Thyroid gland (tissue), 4 donors: ENCODE results near the gene SPDYE16. TPM values are rescaled to one million over a fixed set of nuclear protein-coding genes. Genes with fewer than 3 reads are reported as not detected.
"Not testable (repeated sequence)": the region's sequence is repeated elsewhere in the genome, so short reads cannot be mapped to it uniquely, and the experiment has no call there.

Source experiments
- DNase-seq, 2 donors: peaks; one replicate each; pipeline ENCODE4 v3.0.0-alpha.2; 2019
- H3K27ac ChIP-seq, 3 donors: fragments of 200-600 bp; sonication (generic); 1 replicate in 2 of 3; 2 replicates in 1 of 3; pipeline ENCODE4 v1.5.1; 2016 to 2019; ENCODE audit warnings: mild to moderate bottlenecking in 1 of 3, moderate library complexity in 1 of 3
- H3K27me3 ChIP-seq: fragments of 200-600 bp; sonication (generic); one replicate; pipeline ENCODE4 v1.5.1; 2019
- H3K36me3 ChIP-seq, 2 donors: fragments of 200-600 bp; sonication (generic); one replicate each; pipeline ENCODE4 v1.5.1; 2016 to 2019
- H3K4me1 ChIP-seq, 2 donors: fragments of 200-600 bp; sonication (generic); one replicate each; pipeline ENCODE4 v1.5.1; 2017 to 2019
- H3K4me3 ChIP-seq, 3 donors: fragments of 200-600 bp; sonication (generic); replicated peaks in 1 of 3; 1 replicate in 2 of 3; 2 replicates in 1 of 3; pipeline ENCODE4 v1.5.1; 2016; ENCODE audit warnings: mild to moderate bottlenecking in 1 of 3
- H3K9me3 ChIP-seq: fragments of 200-600 bp; sonication (generic); one replicate; pipeline ENCODE4 v1.5.1; 2017
- POLR2A ChIP-seq, 2 donors: fragments of 450-650 bp; IDR thresholded peaks; one replicate each; pipeline ENCODE4 v1.6.1; 2017; ENCODE audit warnings: antibody characterized with exemption in 2 of 2, mild to moderate bottlenecking in 2 of 2, moderate library complexity in 1 of 2
- WGBS, 2 donors: methylation state at CpG; one replicate each; pipeline ENCODE4 v1.1.5; 2017; 5-methylcytosine and 5-hydroxymethylcytosine counted together
- intact Hi-C: fragments of 100-400 bp; cut with DNase I; formaldehyde crosslinking; loops from one replicate; pipeline ENCODE4 v1.15.1; 2023
- total RNA-seq, 4 donors: library from RNA; depleted of rRNA; stranded (reverse); fragments of >200 nt; gene quantifications; one replicate each; pipeline ENCODE4 v1.2.3, GENCODE V29; 2016
- TF ChIP-seq, protein P1 (sequence below), 6 experiments: fragments of 200-600 bp in 3 of 6; fragments of 450-650 bp in 3 of 6; sonication (generic) in 3 of 6; IDR thresholded peaks; one replicate each; pipeline ENCODE4 v1.5.1; 2016 to 2019; ENCODE audit warnings: antibody characterized with exemption in 6 of 6, mild to moderate bottlenecking in 2 of 6, inconsistent platforms in 1 of 6, moderate library complexity in 1 of 6

The SPDYE16 gene
- total RNA-seq, 4 donors from 2014 or later, result 0.29 to 0.33 TPM; not detected in 2

DNA sequence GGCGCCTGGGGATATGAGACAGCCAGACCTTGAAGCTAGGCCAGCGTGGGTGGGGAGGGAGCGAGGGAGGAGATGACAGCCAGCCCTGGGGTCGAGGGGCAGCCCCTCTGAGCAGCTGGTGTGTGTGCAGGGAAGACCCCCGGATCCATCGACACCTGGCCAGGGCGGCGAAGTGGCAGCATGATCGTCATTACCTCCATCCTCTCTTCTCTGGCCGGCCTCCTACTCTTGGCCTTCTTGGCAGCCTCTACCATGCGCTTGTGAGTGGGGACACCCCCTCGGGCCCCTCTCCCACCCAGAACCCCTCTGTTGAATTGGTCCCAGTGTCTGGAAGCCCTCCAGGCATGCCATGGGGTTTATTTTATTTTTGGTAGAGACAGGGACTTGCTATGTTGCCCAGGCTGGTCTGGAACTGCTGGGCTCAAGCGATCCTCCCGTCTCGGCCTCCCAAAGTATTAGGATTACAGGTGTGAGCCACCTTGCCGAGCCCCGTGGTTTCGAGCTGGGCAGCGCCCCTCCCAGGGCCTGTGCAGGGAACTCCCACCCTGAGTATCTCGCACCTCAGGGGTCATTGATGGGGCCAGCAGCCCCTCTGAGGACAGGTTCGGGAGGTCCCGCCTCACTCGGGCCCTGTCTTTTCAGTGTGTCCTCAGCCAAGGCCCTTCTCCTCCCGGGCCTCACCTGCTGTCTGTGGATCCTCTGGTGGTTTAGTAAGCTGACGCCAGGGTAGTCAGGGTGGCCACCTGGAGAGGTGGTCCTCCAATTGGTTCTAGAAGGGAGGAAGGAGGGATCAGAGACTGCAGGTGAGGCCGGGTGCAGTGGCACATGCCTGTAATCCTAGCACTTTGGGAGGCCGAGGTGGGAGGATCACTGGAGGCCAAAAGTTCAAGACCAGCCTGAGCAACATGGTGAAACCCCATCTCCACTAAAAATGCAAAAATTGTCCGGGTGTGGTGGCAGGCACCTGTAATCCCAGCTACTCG, 29.0 kb downstream of the SPDYE16 start:
- 89 to 93% methylated on average over 24 to 29 of the region's 29 CpGs for WGBS, 2 donors
- Histone ChIP-seq H3K4me1 (peaks cover 6 to 16% of the 10 kb centered on the region in 2 donors), H3K36me3 (no peaks in the 10 kb centered on the region), H3K27me3 (no peaks in the 10 kb centered on the region), H3K4me3 (no peak overlapping the region), H3K9me3 (no peaks in the 10 kb centered on the region), H3K27ac (no peak overlapping the region)
- intact Hi-C loops, result no loop called here
- no peak for DNase-seq
- TF ChIP-seq, protein P1, sequence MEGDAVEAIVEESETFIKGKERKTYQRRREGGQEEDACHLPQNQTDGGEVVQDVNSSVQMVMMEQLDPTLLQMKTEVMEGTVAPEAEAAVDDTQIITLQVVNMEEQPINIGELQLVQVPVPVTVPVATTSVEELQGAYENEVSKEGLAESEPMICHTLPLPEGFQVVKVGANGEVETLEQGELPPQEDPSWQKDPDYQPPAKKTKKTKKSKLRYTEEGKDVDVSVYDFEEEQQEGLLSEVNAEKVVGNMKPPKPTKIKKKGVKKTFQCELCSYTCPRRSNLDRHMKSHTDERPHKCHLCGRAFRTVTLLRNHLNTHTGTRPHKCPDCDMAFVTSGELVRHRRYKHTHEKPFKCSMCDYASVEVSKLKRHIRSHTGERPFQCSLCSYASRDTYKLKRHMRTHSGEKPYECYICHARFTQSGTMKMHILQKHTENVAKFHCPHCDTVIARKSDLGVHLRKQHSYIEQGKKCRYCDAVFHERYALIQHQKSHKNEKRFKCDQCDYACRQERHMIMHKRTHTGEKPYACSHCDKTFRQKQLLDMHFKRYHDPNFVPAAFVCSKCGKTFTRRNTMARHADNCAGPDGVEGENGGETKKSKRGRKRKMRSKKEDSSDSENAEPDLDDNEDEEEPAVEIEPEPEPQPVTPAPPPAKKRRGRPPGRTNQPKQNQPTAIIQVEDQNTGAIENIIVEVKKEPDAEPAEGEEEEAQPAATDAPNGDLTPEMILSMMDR (IDR thresholded peaks at IDR 0.05), result no peak
- no peak for TF ChIP-seq POLR2A (IDR thresholded peaks at IDR 0.05)

DNA sequence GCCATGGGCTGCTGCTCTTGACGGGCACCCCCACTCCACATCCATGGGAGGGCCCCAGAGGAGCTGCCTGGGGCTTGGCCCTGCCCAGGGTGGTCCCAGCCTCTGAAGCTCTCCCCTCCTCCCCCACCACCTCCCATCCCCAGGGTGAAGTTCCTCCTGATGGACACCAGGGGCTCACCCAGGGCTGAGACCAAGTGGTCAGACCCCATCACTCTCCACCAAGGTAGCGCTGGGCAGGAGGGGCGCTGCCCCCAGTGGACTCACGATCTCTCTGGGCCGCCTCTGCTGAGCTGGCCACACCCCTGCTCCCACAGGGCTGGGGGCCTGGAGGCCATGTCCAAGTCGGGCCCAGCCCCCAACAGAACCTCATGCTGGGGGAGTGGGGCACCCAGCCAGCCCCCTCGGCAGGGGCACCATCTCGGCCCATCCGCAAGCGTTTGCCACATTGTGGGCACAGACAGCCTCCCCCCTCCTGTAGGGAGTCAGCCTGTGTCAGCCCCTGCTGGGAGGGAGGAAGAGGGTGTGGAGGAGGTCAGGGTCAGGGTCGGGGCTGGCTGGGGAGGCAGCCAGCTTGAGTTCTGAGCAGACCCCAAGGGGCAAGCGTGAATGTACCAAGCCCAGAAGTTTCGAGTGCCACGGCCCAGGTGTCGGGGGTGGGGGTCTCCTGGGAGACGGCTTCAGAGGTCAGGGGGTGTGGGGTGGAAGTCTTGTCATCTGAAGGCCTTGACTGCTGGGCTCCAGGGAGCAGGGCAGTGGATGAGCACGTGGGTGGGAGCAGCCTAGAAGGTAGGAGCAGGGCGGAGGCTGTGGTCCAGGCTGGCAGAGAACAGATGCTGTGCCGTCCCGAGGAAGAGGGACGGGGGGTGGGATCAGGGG, 29.9 kb downstream of the SPDYE16 start:
- DNase-seq, result no peak
- intact Hi-C loops, result no loop called here

DNA sequence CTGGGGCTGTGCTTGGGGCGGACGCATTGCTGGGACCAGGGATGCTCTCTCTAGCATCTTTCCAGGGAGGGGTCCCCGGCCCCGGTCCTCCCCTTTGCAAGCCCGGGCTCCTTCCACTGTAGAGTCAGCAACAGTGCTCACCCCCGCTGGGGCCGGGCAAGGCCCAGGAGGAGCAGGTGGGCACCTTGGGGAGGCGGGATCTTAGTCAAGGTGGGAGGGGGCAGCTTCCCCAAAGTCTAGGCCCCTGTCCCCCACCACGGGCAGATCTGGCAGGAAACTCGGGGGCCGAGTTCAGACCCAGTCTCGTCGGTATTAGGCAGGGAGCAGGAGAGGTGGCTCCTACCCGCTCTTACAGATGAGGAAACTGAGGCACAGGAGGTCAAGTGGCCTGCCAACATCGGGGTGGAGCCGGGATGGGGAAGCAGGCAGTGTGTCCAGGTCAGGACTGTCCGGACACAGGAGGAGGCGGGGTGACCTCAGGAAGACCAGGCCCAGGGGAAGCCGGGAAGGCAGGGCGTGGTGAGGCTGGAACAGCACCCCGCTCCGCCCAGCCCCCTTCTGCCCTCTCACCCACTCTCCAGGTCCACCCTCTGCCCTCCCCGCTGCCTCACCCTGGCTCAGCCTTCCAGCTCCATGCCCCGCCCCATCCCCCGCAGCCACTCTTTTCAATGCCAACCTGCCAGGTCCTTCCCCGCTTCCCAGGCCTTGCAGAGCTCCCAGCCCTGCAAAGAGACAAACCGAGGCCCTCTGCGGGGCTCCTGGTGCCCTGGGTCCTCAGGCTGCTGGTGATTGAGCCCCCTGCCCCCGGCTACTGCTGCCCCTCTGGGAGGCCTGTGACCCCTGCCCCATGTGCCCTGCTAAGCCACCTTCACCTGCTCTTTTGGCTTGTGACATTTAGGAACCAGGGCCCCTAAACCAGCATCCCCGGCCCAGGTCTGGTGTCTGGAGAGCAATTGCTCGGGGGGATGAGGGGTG, 30.9 kb downstream of the SPDYE16 start:
- H3K27me3 ChIP-seq, DNase-seq, H3K9me3 ChIP-seq, H3K27ac ChIP-seq, intact Hi-C loops, H3K4me3 ChIP-seq, H3K36me3 ChIP-seq: not testable (repeated sequence)
- peaks cover 6 to 16% of the 10 kb centered on the region in 2 donors for H3K4me1 ChIP-seq
- no CpG with 5 or more reads among the region's 31 CpGs for WGBS, 2 donors

More for the DNA sequence above, 29.9 kb downstream of the SPDYE16 start:
- H3K36me3 ChIP-seq, result no peaks in the 10 kb centered on the region
- H3K27me3 ChIP-seq, result no peaks in the 10 kb centered on the region
- H3K27ac ChIP-seq, result no peak overlapping the region
- no peaks in the 10 kb centered on the region for H3K9me3 ChIP-seq
- H3K4me1 ChIP-seq, result peaks cover 6 to 16% of the 10 kb centered on the region in 2 donors
- 57 to 70% methylated on average over 11 to 14 of the region's 21 CpGs for WGBS, 2 donors
- no peak overlapping the region for H3K4me3 ChIP-seq
- TF ChIP-seq, protein P1 (IDR thresholded peaks at IDR 0.05), result no peak
- TF ChIP-seq POLR2A (IDR thresholded peaks at IDR 0.05), result no peak

DNA sequence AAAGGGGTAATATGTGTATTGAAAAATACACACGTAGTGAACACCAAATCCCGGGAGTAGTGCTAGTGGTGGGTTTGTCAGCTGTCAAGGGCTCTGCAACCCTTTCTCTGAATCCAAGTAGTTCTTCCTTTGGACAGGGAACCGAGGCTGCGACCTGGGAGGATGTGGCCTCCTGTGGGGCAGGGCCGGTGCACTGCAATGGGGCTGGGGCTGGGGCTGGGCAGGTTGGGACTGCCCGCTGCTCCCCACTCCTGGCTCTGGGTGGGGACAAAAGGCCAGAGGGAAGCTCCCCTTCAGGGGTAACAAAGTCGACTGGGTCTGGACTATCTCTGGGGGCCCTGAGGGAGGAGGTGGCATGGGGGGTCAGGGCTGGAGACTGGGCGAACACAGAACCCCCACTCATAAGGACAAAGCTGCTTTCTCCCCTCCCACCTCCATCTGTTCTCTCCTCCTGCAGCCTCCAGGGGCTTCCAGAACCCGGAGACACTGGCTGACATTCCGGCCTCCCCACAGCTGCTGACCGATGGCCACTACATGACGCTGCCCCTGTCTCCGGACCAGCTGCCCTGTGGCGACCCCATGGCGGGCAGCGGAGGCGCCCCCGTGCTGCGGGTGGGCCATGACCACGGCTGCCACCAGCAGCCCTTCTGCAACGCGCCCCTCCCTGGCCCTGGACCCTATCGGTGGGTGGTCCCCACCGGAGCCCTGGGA, 31.7 kb downstream of the SPDYE16 start:
- H3K27ac ChIP-seq, intact Hi-C loops, H3K27me3 ChIP-seq, H3K4me3 ChIP-seq, H3K36me3 ChIP-seq, DNase-seq, H3K9me3 ChIP-seq: not testable (repeated sequence)
- H3K4me1 ChIP-seq, result peaks cover 6 to 16% of the 10 kb centered on the region in 2 donors
- 82 to 85% methylated on average over 10 to 16 of the region's 24 CpGs for WGBS, 2 donors
